Stimulated activated naive CD8-positive, alpha-beta T cell treated with anti-CD3 and anti-CD28 coated beads, Interleukin-15, amount 100 ng/mL, for 72 hours (primary cell): ENCODE data around the gene IFT27.

Experiments used
- ATAC-seq: fragments of 150-1000 bp; cut with Tn5 transposase; 2 replicates; pipeline ENCODE4 v1.10.0; 2021; ENCODE audit warnings: mild to moderate bottlenecking, moderate library complexity
- DNase-seq, 2 donors: peaks; one replicate each; pipeline ENCODE4 v3.0.0; 2021 to 2022
- H3K27ac Mint-ChIP-seq, 2 donors: one replicate each; pipeline ENCODE4 v1.8.0; 2022; ENCODE audit warnings: mild to moderate bottlenecking in 2 of 2, mixed read lengths in 2 of 2, moderate library complexity in 2 of 2
- H3K27me3 Mint-ChIP-seq: one replicate; pipeline ENCODE4 v1.8.0; 2022; ENCODE audit warnings: mixed read lengths
- H3K4me1 Mint-ChIP-seq: one replicate; pipeline ENCODE4 v1.8.0; 2022; ENCODE audit warnings: mild to moderate bottlenecking, mixed read lengths
- H3K4me3 Mint-ChIP-seq, 2 donors: one replicate each; pipeline ENCODE4 v1.8.0; 2022; ENCODE audit warnings: mild to moderate bottlenecking in 2 of 2, mixed read lengths in 2 of 2, moderate library complexity in 1 of 2
- H3K9me3 Mint-ChIP-seq, 2 donors: one replicate each; pipeline ENCODE4 v1.8.0; 2022; ENCODE audit warnings: mixed read lengths in 2 of 2

Gene IFT27

GRCh38 chr22:36807627-36808026, 31.7 kb upstream of the IFT27 start:
- ATAC-seq (no peak), DNase-seq (no peak)
- H3K9me3 Mint-ChIP-seq = no peaks in the 10 kb centered on the region
- H3K4me1 Mint-ChIP-seq = peaks cover 19% of the 10 kb centered on the region
- H3K4me3 Mint-ChIP-seq = no peak overlapping the region
- H3K27me3 Mint-ChIP-seq = peaks cover under 1% of the 10 kb centered on the region
- no peak overlapping the region for H3K27ac Mint-ChIP-seq

GRCh38 chr22:36806835-36807234, 30.9 kb upstream of the IFT27 start:
- H3K27ac Mint-ChIP-seq = peak overlapping the region in 1 of 2 donors; percentile 39
- peaks cover 19% of the 10 kb centered on the region for H3K4me1 Mint-ChIP-seq
- no peaks in the 10 kb centered on the region for H3K27me3 Mint-ChIP-seq
- no peak for ATAC-seq
- no peak overlapping the region for H3K4me3 Mint-ChIP-seq
- H3K9me3 Mint-ChIP-seq = no peaks in the 10 kb centered on the region
- DNase-seq = no peak

- H3K4me1 Mint-ChIP-seq = peaks cover 10% of the 10 kb centered on the region
- DNase-seq (no peak), ATAC-seq (no peak)
- no peak overlapping the region for H3K4me3 Mint-ChIP-seq
- H3K27me3 Mint-ChIP-seq = peaks cover 9% of the 10 kb centered on the region
- H3K27ac Mint-ChIP-seq = no peak overlapping the region
- no peaks in the 10 kb centered on the region for H3K9me3 Mint-ChIP-seq
Observed at GRCh38 chr22:36803358-36803757, 27.4 kb upstream of the IFT27 start.

- no peaks in the 10 kb centered on the region for H3K9me3 Mint-ChIP-seq
- no peak overlapping the region for H3K27ac Mint-ChIP-seq
- H3K27me3 Mint-ChIP-seq = peaks cover 23% of the 10 kb centered on the region
- H3K4me3 Mint-ChIP-seq = no peak overlapping the region
- H3K4me1 Mint-ChIP-seq = no peaks in the 10 kb centered on the region
- no peak for DNase-seq
- ATAC-seq = no peak
Observed at GRCh38 chr22:36798674-36799066, 22.8 kb upstream of the IFT27 start.

- Mint-ChIP-seq H3K27me3 (peaks cover 23% of the 10 kb centered on the region), H3K27ac (no peak overlapping the region), H3K4me1 (no peaks in the 10 kb centered on the region), H3K9me3 (no peaks in the 10 kb centered on the region), H3K4me3 (no peak overlapping the region)
- no peak for DNase-seq
- ATAC-seq = no peak
Observed at GRCh38 chr22:36797911-36798673, 22.2 kb upstream of the IFT27 start.

- H3K27me3 Mint-ChIP-seq = peaks cover 23% of the 10 kb centered on the region
- H3K4me1 Mint-ChIP-seq = no peaks in the 10 kb centered on the region
- H3K27ac Mint-ChIP-seq = no peak overlapping the region
- no peaks in the 10 kb centered on the region for H3K9me3 Mint-ChIP-seq
- no peak for ATAC-seq
- no peak overlapping the region for H3K4me3 Mint-ChIP-seq
- DNase-seq = no peak
Observed at GRCh38 chr22:36797374-36797773, 21.5 kb upstream of the IFT27 start.

GRCh38 chr22:36796552-36797175, 20.7 kb upstream of the IFT27 start:
- Mint-ChIP-seq H3K27ac (peak overlapping the region in 1 of 2 donors; percentile 81), H3K4me3 (no peak overlapping the region), H3K9me3 (no peaks in the 10 kb centered on the region), H3K4me1 (no peaks in the 10 kb centered on the region), H3K27me3 (peaks cover 23% of the 10 kb centered on the region)
- ATAC-seq (no peak), DNase-seq (no peak)

GRCh38 chr22:36795633-36796032, 19.7 kb upstream of the IFT27 start:
- ATAC-seq (no peak), DNase-seq (no peak)
- Mint-ChIP-seq H3K27ac (no peak overlapping the region), H3K9me3 (no peaks in the 10 kb centered on the region), H3K27me3 (peaks cover 25% of the 10 kb centered on the region), H3K4me1 (peaks cover 2% of the 10 kb centered on the region), H3K4me3 (no peak overlapping the region)

GRCh38 chr22:36790648-36791047, 14.7 kb upstream of the IFT27 start:
- DNase-seq (peak; percentile 23 to 52), ATAC-seq (peak; percentile 100)
- peak overlapping the region in 1 of 2 donors; percentile 72 for H3K27ac Mint-ChIP-seq
- H3K9me3 Mint-ChIP-seq = no peaks in the 10 kb centered on the region
- H3K4me3 Mint-ChIP-seq = no peak overlapping the region
- H3K4me1 Mint-ChIP-seq = peaks cover 8% of the 10 kb centered on the region
- H3K27me3 Mint-ChIP-seq = peaks cover 20% of the 10 kb centered on the region

- Mint-ChIP-seq H3K4me1 (peaks cover 17% of the 10 kb centered on the region), H3K4me3 (no peak overlapping the region), H3K27ac (no peak overlapping the region), H3K27me3 (peaks cover 6% of the 10 kb centered on the region), H3K9me3 (no peaks in the 10 kb centered on the region)
- DNase-seq = no peak
- no peak for ATAC-seq
Observed at GRCh38 chr22:36787204-36787988, 11.5 kb upstream of the IFT27 start.

GRCh38 chr22:36783743-36784142, 7.8 kb upstream of the IFT27 start:
- H3K9me3 Mint-ChIP-seq = no peaks in the 10 kb centered on the region
- no peaks in the 10 kb centered on the region for H3K27me3 Mint-ChIP-seq
- no peak overlapping the region for H3K4me3 Mint-ChIP-seq
- H3K4me1 Mint-ChIP-seq = peaks cover 29% of the 10 kb centered on the region
- H3K27ac Mint-ChIP-seq = no peak overlapping the region
- ATAC-seq (no peak), DNase-seq (no peak)

- peak; percentile 94 to 95 for DNase-seq
- H3K9me3 Mint-ChIP-seq = no peaks in the 10 kb centered on the region
- peaks cover 47% of the 10 kb centered on the region for H3K4me1 Mint-ChIP-seq
- peak overlapping the region; percentile 30 to 56 for H3K4me3 Mint-ChIP-seq
- H3K27ac Mint-ChIP-seq = peak overlapping the region; percentile 67 to 72
- peak; percentile 98 for ATAC-seq
- H3K27me3 Mint-ChIP-seq = no peaks in the 10 kb centered on the region
Observed at GRCh38 chr22:36781656-36782627, 6.0 kb upstream of the IFT27 start.

GRCh38 chr22:36778020-36778419, 2.1 kb upstream of the IFT27 start:
- Mint-ChIP-seq H3K4me3 (no peak overlapping the region), H3K27ac (peak overlapping the region in 1 of 2 donors; percentile 8), H3K4me1 (peaks cover 57% of the 10 kb centered on the region), H3K9me3 (no peaks in the 10 kb centered on the region), H3K27me3 (no peaks in the 10 kb centered on the region)
- ATAC-seq (no peak), DNase-seq (no peak)

GRCh38 chr22:36776722-36777121, 803 bp upstream of the IFT27 start:
- H3K27ac Mint-ChIP-seq = peak overlapping the region; percentile 95 to 96
- H3K27me3 Mint-ChIP-seq = no peaks in the 10 kb centered on the region
- H3K4me1 Mint-ChIP-seq = peaks cover 46% of the 10 kb centered on the region
- ATAC-seq = no peak
- no peaks in the 10 kb centered on the region for H3K9me3 Mint-ChIP-seq
- peak in 1 of 2 donors; percentile 5 for DNase-seq
- peak overlapping the region; percentile 82 to 93 for H3K4me3 Mint-ChIP-seq

GRCh38 chr22:36775586-36775963, 344 bp downstream of the IFT27 start:
- H3K4me1 Mint-ChIP-seq = peaks cover 41% of the 10 kb centered on the region
- peak overlapping the region; percentile 91 to 92 for H3K27ac Mint-ChIP-seq
- H3K4me3 Mint-ChIP-seq = peak overlapping the region; percentile 82 to 88
- DNase-seq (peak; percentile 28 to 47), ATAC-seq (peak; percentile 11)
- no peaks in the 10 kb centered on the region for H3K27me3 Mint-ChIP-seq
- no peaks in the 10 kb centered on the region for H3K9me3 Mint-ChIP-seq
